Brain microvascular endothelial cell (primary cell): Measurements from ENCODE around the gene MOXD1.

Source experiments
- DNase-seq: peaks from one replicate; pipeline ENCODE4 v3.0.0-alpha.2; 2020
- H3K27ac ChIP-seq: fragments of 250-450 bp; sonication (Bioruptor Pico); 2 replicates; pipeline ENCODE4 v1.5.1; 2020; ENCODE audit warnings: mild to moderate bottlenecking, moderate library complexity
- H3K27me3 ChIP-seq: fragments of 250-450 bp; sonication (Bioruptor Pico); replicated peaks from 2 replicates; pipeline ENCODE4 v1.5.1; 2020; ENCODE audit warnings: mild to moderate bottlenecking
- H3K36me3 ChIP-seq: fragments of 250-450 bp; sonication (Bioruptor Pico); replicated peaks from 2 replicates; pipeline ENCODE4 v1.5.1; 2020; ENCODE audit warnings: mild to moderate bottlenecking
- H3K4me3 ChIP-seq: 2 replicates; pipeline ENCODE4 v1.5.1; 2011; ENCODE audit warnings: low read depth, mild to moderate bottlenecking, control low read depth, low read length, moderate library complexity
- in situ Hi-C: cut with HindIII; loops from 2 replicates; pipeline ENCODE4 v1.10.0; 2017; ENCODE audit warnings: low sequenced_read_pairs, low pct_ligation_motif_present
- TF ChIP-seq, protein P1 (sequence below): IDR thresholded peaks from 2 replicates; pipeline ENCODE4 v1.5.1; 2011; ENCODE audit warnings: low read depth, mild to moderate bottlenecking, moderate library complexity, low read length, control low read depth, inconsistent platforms; ENCODE audit errors: missing control alignments

The MOXD1 gene

DNA sequence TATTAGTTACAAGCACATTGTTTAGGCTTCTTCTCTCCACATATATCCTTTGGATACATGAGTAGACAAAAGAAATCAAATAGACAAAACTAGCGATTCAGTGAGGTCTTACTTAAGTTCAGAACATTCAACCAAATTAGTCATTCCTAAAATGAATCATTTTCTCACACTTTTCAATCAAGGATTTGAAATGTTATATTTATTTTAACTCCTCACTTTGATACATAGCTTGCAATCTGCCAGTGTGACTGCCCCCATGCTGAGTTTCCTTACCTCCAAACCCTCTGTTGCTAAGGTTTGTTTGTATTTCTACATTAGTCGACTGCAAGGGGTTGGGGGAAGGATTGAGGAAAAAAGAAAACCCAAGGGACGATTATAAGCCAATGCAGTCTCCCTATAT lies 3.5 kb upstream of the MOXD1 start:
- in situ Hi-C loops = no loop called here
- DNase-seq = peak; percentile 43
- H3K36me3 ChIP-seq = no peaks in the 10 kb centered on the region
- no peaks in the 10 kb centered on the region for H3K27me3 ChIP-seq
- TF ChIP-seq, protein P1, sequence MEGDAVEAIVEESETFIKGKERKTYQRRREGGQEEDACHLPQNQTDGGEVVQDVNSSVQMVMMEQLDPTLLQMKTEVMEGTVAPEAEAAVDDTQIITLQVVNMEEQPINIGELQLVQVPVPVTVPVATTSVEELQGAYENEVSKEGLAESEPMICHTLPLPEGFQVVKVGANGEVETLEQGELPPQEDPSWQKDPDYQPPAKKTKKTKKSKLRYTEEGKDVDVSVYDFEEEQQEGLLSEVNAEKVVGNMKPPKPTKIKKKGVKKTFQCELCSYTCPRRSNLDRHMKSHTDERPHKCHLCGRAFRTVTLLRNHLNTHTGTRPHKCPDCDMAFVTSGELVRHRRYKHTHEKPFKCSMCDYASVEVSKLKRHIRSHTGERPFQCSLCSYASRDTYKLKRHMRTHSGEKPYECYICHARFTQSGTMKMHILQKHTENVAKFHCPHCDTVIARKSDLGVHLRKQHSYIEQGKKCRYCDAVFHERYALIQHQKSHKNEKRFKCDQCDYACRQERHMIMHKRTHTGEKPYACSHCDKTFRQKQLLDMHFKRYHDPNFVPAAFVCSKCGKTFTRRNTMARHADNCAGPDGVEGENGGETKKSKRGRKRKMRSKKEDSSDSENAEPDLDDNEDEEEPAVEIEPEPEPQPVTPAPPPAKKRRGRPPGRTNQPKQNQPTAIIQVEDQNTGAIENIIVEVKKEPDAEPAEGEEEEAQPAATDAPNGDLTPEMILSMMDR = no peak
- H3K4me3 ChIP-seq = no peak overlapping the region
- H3K27ac ChIP-seq = peak overlapping the region; percentile 24

DNA sequence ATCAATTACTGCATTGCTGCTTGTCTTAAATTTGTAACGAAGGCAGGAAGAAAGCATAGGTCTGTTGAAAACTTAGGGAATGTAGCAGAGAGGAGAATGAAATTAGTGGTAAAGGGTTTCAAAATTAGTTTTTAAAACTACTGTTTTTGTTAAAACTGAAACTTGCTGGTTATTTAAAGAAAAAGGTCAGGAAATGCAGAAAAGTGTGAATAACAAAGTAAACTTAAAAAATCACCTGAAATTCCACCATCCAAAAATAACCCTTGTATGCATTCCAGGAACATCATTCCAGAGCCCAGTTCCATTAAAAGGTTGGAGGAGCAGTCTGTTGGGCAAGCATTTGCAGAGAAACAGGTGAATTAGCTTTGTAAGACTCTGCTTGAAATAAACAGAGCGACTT lies 3.1 kb upstream of the MOXD1 start:
- Histone ChIP-seq H3K27ac (peak overlapping the region; percentile 24), H3K4me3 (no peak overlapping the region), H3K36me3 (no peaks in the 10 kb centered on the region), H3K27me3 (no peaks in the 10 kb centered on the region)
- TF ChIP-seq, protein P1 = no peak
- in situ Hi-C loops = no loop called here
- DNase-seq = no peak

DNA sequence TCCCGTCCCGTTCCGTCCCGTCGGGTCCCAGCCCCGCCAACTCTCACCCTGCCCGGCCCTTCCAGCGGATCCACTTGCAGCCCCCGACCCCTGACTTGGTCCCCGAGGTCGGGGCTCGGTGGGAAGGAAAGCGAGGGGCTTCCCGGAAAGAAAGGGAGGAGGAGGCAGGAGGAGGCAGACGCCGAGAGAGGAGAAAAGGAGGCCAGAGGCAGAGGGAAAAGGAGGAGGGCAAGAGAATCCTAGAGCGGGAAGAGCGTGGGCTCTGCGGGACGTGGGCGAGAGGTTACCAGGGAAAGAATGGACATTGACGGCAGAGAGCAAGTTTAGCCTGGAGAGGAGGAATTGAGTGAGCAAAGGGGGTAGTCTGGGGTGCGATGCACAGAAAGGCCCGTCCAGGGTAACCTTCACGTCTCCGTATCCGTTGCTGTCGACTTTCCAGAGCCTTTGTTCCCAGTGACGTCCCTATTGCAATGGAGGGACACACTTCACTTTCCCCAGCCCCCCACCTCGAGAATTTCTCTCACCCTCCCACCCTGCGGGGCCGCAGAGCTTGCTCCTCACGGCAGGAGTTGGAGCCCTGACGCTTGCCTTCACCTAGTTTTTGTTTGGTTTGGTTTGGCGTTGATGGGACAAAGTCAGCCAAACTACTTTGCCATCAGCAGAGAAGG lies 477 bp upstream of the MOXD1 start:
- in situ Hi-C loops = no loop called here
- H3K27ac ChIP-seq = no peak overlapping the region
- no peaks in the 10 kb centered on the region for H3K36me3 ChIP-seq
- peak overlapping the region; percentile 73 for H3K4me3 ChIP-seq
- H3K27me3 ChIP-seq = no peaks in the 10 kb centered on the region
- TF ChIP-seq, protein P1 = peak; percentile 1
- DNase-seq = no peak

DNA sequence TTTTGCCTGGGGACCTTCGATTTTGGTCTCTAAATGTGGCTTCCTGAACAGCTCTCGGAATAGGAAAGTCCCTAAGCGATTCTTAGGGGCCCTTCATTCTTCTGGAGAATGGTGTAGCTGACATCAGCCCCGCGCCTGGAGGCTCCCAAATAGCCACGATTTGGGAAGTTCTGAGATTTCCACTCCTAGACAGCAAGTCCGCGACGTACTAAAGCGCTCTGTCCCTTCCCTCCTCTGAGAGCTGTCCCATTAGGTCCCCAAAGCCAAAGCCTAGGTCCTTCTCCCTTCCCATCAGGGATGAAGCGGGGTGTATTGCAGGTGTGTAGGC lies 756 bp downstream of the MOXD1 start:
- TF ChIP-seq, protein P1 = no peak
- DNase-seq = no peak
- Histone ChIP-seq H3K27ac (no peak overlapping the region), H3K27me3 (no peaks in the 10 kb centered on the region), H3K4me3 (peak overlapping the region; percentile 73), H3K36me3 (no peaks in the 10 kb centered on the region)
- in situ Hi-C loops = no loop called here

DNA sequence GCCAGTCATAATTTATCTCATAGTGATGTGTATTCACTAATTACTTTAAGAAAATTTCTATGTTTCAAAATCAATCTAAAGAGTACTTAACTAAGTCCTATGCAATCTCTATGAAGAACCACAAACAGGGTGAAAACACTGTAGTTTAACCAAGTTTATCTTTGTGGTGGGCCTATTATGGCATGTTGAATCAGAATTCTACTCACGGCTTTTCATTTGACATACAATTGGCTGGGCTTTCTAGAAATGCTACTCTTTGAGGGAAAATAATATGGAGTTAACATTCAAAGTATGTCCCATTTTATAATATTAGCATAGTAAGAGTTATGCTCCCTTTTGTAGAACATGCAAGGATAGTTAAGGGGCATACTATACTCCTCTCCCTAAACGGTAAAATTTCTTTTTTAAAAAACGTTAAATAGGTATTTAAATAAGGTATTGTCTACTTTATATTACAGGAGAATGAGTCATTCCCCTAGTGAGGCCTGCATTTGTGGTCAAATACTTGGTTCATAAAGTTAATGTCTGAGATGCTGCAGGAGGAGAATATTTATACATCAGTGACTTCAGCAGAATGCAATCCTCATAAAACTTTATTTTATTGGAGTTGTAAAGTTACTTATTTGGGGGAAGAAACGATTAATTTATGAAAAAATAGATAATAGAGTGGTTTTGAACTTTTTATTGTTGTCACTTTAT lies 1.8 kb downstream of the MOXD1 start:
- TF ChIP-seq, protein P1 = no peak
- no peaks in the 10 kb centered on the region for H3K27me3 ChIP-seq
- peak; percentile 51 for DNase-seq
- in situ Hi-C loops = no loop called here
- H3K4me3 ChIP-seq = no peak overlapping the region
- H3K27ac ChIP-seq = no peak overlapping the region
- no peaks in the 10 kb centered on the region for H3K36me3 ChIP-seq
